ENCODE data around the gene CD48.

Gene CD48

DNA sequence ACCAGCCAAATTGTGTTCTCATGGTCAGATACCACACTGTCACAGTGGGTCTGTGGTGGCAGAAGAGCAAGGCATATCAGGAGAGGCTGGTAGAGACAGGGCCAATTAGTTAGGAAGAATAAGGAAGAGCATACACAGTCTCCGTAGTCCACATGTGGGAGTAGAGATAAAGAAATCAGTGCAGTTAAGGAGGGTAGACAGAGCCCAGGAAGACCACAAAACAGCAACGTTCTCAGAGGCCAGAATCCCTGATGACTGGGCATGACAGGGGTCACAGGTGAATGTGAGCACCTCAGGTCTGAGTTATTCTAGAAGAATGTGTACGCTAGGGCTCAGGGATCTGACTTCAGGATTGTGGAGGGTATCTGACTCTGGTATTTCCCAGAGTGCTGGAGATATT is 31.7 kb downstream of the CD48 start:
- H3K4me1 Mint-ChIP-seq, result peaks cover 69% of the 10 kb centered on the region
- H3K27me3 Mint-ChIP-seq, result no peaks in the 10 kb centered on the region
- H3K27ac Mint-ChIP-seq (ENCODE audit: low read depth), result peak overlapping the region; percentile 58
- H3K36me3 Mint-ChIP-seq (ENCODE audit: insufficient read depth), result peaks cover 62% of the 10 kb centered on the region
- no peak overlapping the region for H3K4me3 Mint-ChIP-seq
- no peaks in the 10 kb centered on the region for H3K9me3 Mint-ChIP-seq
- no peak for ATAC-seq (replicated peaks; ENCODE audit: extremely low read depth, poor library complexity, severe bottlenecking)
- DNase-seq (ENCODE audit: low spot score in 2 of 2), result no peak

DNA sequence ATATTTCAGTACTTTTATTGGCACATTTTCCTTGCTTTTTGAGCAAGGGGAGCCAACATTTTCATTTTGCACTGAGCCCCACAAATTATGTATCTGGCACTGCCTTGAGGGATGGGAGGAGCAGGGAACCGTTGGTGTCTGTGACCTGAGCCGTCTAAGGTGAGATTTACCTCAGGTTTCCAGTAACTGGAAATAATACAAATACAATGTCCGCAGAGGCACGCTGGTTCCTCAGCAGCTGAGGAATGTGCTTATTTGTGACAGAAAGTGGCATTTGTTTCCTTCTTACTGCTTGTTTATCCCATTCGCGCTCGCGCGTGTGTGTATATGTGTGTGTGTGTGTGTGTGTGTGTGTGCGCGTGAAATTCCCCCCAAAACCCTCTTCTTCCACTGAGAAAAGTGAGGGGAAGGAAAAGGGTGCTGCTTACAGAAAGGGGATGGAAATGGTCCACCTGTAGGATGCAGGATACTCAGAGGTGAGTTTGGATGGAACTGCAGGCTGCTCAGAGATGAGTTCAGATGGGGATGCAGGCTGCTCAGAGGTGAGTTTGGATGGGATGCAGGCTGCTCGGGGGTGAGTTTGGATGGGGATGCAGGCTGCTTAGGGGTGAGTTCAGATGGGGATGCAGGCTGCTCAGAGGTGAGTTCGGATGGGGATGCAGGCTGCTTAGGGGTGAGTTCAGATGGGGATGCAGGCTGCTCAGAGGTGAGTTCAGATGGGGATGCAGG is 34.6 kb downstream of the CD48 start:
- Mint-ChIP-seq H3K36me3 (ENCODE audit: insufficient read depth) (peaks cover 40% of the 10 kb centered on the region), H3K27ac (ENCODE audit: low read depth) (peak overlapping the region; percentile 33), H3K9me3 (no peaks in the 10 kb centered on the region), H3K4me1 (peaks cover 40% of the 10 kb centered on the region), H3K27me3 (no peaks in the 10 kb centered on the region), H3K4me3 (no peak overlapping the region)
- DNase-seq (ENCODE audit: low spot score in 2 of 2) (no peak), ATAC-seq (replicated peaks; ENCODE audit: extremely low read depth, poor library complexity, severe bottlenecking) (no peak)

DNA sequence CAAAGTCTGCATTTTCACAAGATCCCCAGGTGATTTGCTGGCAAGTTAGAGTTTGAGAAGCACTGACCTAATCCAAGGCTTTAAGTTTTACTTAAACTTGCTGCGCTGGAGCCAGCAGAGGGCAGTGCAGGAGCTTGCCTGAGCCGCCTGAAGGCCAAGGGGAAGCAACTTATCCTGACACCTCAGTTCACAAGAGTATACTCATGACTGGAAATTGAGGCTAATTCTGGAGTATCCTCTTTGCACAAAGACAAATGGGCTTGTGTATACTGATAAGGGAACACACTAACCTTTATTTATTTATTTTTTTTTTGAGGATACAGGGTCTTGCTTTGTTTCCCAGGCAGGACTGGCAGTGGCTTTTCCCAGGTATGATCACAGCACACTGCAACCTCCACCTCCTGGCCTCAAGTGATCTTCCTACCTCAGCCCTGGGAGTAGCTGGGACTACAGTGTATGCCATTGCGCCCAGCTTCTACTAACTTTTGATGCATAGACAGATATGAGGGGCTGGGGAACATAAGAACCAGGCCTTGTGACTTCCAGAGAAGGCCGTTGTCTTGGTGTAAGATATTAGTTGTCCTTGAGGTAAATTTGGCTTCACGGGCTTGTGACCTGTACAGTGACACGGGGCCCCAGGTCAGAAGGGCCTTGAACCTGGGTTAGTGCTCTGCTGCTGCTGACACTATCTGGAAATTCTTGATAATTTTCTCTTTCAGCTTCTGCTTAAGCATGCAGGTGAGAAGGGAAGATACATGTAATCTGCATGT is 35.8 kb downstream of the CD48 start:
- peaks cover 29% of the 10 kb centered on the region for H3K36me3 Mint-ChIP-seq (ENCODE audit: insufficient read depth)
- H3K27me3 Mint-ChIP-seq, result no peaks in the 10 kb centered on the region
- H3K4me1 Mint-ChIP-seq, result peaks cover 28% of the 10 kb centered on the region
- no peaks in the 10 kb centered on the region for H3K9me3 Mint-ChIP-seq
- DNase-seq (ENCODE audit: low spot score in 2 of 2) (peak; percentile 54 to 55), ATAC-seq (replicated peaks; ENCODE audit: extremely low read depth, poor library complexity, severe bottlenecking) (peak; percentile 71)
- no peak overlapping the region for H3K27ac Mint-ChIP-seq (ENCODE audit: low read depth)
- no peak overlapping the region for H3K4me3 Mint-ChIP-seq

DNA sequence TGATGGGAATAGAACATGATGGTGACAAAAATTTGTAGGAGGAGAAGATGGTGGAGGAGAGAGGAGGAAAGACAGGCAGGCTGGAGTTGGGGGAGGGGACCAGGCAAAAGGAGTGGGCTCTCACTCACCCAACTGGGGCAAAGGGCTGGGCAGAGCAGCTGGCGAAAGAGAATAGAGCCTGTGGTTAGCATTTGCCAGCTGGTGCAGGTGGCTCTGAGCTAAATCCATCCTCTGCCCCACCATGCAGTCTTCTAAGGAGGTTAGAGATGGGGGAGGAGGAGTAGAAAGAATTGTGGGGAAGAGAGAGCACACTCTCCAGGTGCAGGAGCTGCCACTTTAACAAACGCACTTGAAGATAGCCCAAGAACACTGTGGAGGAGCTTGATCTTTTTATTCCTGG is 37.2 kb downstream of the CD48 start:
- Mint-ChIP-seq H3K36me3 (ENCODE audit: insufficient read depth) (peaks cover 18% of the 10 kb centered on the region), H3K9me3 (no peaks in the 10 kb centered on the region), H3K4me1 (peaks cover 18% of the 10 kb centered on the region), H3K27ac (ENCODE audit: low read depth) (no peak overlapping the region), H3K27me3 (no peaks in the 10 kb centered on the region), H3K4me3 (no peak overlapping the region)
- DNase-seq (ENCODE audit: low spot score in 2 of 2) (no peak), ATAC-seq (replicated peaks; ENCODE audit: extremely low read depth, poor library complexity, severe bottlenecking) (no peak)

DNA sequence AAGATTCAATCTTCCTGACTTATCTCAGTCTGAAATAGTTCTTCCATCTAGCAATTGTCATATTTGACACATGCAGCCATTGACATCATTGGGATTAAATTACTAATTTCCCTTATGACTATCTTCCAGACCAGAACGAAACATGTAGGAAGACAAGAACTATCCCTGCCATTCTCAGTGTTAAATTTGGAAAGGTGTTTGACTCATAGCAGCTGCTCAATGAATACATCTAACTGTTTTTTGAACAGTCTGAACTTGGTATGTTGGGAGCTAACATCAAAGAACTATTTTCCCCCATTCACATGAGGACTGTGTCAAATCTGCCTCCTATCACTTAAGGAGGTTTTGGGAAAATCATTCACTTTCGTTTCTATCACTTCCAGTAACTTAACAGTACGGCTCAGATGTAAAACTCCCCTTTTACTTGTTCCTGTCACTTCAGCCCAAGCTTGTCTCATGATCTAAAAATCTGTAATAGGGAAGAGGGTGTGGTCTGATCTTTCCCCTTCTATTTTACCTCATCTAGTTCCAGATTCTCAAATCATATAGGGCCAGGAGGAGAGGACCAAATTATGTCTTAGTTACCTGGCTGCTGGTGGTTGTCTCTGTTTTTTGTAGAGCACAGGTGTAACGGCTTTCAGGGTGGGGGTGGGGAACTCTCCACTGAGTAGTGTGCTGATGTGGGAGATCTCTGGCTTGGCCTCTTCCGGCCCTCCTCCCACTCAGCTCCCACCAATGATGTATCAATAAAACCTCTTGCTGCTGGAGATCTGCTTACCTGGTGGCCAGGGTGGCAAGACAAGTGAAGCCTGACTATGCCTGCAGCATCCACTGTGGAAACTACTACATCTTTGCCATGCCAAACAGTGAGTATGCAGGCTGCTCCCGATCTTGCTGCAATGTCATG is 38.6 kb downstream of the CD48 start:
- Mint-ChIP-seq H3K36me3 (ENCODE audit: insufficient read depth) (peaks cover 11% of the 10 kb centered on the region), H3K27ac (ENCODE audit: low read depth) (no peak overlapping the region)
- DNase-seq (ENCODE audit: low spot score in 2 of 2), result no peak

DNA sequence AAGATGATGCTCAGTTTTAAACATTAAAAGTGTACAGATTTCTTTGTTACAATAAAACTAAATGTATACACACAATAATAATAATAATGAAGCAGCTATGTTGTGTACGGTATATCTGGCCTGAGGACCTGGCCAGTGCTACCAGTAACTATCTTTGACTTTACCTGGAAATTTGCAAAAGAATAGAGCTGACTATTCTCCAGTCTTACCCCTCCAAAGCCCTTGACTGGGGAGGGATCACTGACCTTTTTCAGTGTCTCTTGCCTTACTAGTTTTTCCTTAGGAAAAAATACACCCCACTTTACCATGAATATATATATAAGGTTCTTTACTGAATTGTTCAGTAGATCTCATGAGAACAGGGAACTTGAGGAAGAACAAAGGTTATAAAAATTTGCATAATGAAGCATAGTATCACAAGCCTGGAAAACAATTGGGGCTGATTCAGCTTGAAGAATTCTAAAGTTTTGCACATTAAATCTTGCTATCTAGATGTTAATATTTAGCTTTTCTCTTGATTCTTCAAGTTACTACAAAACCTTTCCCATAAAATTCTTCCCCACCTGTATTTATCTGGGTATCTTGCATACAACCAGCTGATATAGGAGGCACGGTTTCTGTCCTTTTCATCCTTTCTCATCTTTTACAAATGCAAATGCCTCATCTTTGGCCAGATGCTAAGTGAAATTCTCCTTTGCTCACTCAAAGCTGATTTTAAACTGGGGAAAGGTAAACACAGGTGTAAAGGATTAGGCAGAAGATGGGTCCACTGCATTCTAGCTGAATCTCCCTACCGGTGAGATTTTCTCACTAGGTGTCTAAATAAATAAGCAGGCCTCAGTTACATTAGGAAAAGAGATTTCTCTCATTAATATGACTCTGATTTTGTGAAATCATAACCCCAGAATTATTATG is 39.8 kb downstream of the CD48 start:
- Mint-ChIP-seq H3K27me3 (no peaks in the 10 kb centered on the region), H3K36me3 (ENCODE audit: insufficient read depth) (peaks cover 2% of the 10 kb centered on the region), H3K4me1 (peaks cover 16% of the 10 kb centered on the region), H3K9me3 (no peaks in the 10 kb centered on the region), H3K4me3 (no peak overlapping the region), H3K27ac (ENCODE audit: low read depth) (no peak overlapping the region)
- ATAC-seq (replicated peaks; ENCODE audit: extremely low read depth, poor library complexity, severe bottlenecking), result no peak
- no peak for DNase-seq (ENCODE audit: low spot score in 2 of 2)

More for the DNA sequence above, 38.6 kb downstream of the CD48 start:
- H3K27me3 Mint-ChIP-seq, result no peaks in the 10 kb centered on the region
- peaks cover 17% of the 10 kb centered on the region for H3K4me1 Mint-ChIP-seq
- H3K4me3 Mint-ChIP-seq, result no peak overlapping the region
- no peaks in the 10 kb centered on the region for H3K9me3 Mint-ChIP-seq
- ATAC-seq (replicated peaks; ENCODE audit: extremely low read depth, poor library complexity, severe bottlenecking), result peak; percentile 38

DNA sequence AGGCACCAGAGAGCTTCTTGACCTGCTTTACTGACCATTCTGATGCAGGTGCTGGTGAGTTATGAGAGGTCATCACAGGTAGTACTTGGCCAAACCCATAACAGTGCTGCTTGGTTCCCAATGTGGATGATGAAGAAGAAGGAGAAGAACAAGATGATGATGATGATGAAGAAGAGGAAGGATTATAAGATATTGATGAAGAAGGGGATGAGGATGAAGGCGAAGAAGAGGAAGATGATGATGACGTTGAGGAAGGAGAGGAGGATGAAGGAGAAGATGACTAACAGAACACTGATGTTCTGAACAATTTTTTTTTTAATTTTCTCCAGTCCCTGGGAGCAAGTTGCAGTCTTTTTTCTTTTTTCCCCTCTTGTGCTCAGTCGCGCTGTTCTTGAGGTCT is 40.9 kb downstream of the CD48 start:
- no peak overlapping the region for H3K4me3 Mint-ChIP-seq
- peaks cover 24% of the 10 kb centered on the region for H3K4me1 Mint-ChIP-seq
- no peaks in the 10 kb centered on the region for H3K27me3 Mint-ChIP-seq
- no peaks in the 10 kb centered on the region for H3K9me3 Mint-ChIP-seq
- no peak overlapping the region for H3K27ac Mint-ChIP-seq (ENCODE audit: low read depth)
- no peaks in the 10 kb centered on the region for H3K36me3 Mint-ChIP-seq (ENCODE audit: insufficient read depth)
- no peak for ATAC-seq (replicated peaks; ENCODE audit: extremely low read depth, poor library complexity, severe bottlenecking)
- no peak for DNase-seq (ENCODE audit: low spot score in 2 of 2)

DNA sequence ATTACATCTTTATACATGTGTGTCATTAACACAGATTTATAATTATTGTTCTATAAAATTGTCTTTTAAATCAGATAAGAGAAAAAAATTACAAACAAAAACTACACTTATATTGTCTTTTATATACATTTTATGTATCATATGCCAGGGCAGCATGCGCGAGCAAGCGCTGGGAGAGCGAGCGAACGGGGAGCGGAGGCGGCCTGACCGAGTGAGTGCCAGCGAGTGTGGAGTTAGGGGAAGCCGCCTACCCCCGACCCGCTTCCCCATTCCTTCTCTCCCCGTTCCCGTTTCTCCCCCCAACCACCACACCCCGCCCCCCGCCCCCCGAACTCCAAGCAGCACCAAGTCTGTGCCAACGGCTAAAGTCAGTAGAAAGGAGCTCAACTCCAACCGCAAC is 41.8 kb downstream of the CD48 start:
- Mint-ChIP-seq H3K36me3 (ENCODE audit: insufficient read depth) (peaks cover under 1% of the 10 kb centered on the region), H3K4me1 (peaks cover 28% of the 10 kb centered on the region), H3K9me3 (no peaks in the 10 kb centered on the region), H3K4me3 (no peak overlapping the region), H3K27ac (ENCODE audit: low read depth) (no peak overlapping the region), H3K27me3 (no peaks in the 10 kb centered on the region)
- DNase-seq (ENCODE audit: low spot score in 2 of 2) (no peak), ATAC-seq (replicated peaks; ENCODE audit: extremely low read depth, poor library complexity, severe bottlenecking) (no peak)

DNA sequence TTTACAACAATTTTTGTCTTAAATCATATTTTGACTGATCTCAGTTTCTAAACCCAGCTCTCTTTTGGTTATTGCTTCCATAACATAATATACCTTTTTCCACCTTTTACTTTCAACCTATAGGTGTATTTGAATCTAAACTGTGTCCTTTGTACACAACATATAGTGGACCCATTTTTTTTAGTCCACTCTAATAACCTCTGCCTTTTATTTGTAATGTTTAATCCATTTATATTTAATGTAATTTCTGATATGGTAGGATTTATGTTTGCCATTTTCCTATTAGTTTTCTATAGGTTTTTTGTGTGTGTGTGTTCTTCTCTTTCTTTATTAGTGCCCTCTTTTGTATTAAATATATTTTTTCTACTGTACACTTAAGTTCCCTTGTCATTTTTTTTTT is 42.3 kb downstream of the CD48 start:
- Mint-ChIP-seq H3K4me1 (peaks cover 33% of the 10 kb centered on the region), H3K27ac (ENCODE audit: low read depth) (no peak overlapping the region)
- DNase-seq (ENCODE audit: low spot score in 2 of 2), result no peak

DNA sequence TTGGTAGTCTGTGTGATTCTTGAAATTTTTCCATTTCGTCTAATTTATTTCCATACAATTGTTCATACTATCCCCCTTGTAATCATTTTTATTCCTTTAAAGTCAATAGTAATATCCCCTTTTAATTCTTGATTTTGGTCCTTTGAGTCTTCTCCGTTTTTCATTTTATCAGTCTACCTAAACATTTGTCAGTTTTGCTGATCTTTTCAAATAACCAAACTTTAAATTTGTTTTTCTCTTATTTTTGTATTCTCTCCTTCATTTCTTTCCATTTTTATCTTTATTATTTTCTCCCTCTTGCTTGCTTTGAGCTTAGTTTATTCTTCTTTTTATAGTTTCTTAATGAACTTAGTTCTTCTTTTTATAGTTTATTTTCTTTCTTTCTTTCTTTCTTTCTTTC is 43.7 kb downstream of the CD48 start:
- Mint-ChIP-seq H3K9me3 (no peaks in the 10 kb centered on the region), H3K27ac (ENCODE audit: low read depth) (no peak overlapping the region), H3K4me3 (no peak overlapping the region), H3K4me1 (peaks cover 46% of the 10 kb centered on the region), H3K27me3 (no peaks in the 10 kb centered on the region), H3K36me3 (ENCODE audit: insufficient read depth) (peaks cover 2% of the 10 kb centered on the region)
- DNase-seq (ENCODE audit: low spot score in 2 of 2) (no peak), ATAC-seq (replicated peaks; ENCODE audit: extremely low read depth, poor library complexity, severe bottlenecking) (no peak)

More for the DNA sequence above, 42.3 kb downstream of the CD48 start:
- Mint-ChIP-seq H3K36me3 (ENCODE audit: insufficient read depth) (peaks cover 2% of the 10 kb centered on the region), H3K4me3 (no peak overlapping the region), H3K27me3 (no peaks in the 10 kb centered on the region), H3K9me3 (no peaks in the 10 kb centered on the region)
- ATAC-seq (replicated peaks; ENCODE audit: extremely low read depth, poor library complexity, severe bottlenecking), result no peak

DNA sequence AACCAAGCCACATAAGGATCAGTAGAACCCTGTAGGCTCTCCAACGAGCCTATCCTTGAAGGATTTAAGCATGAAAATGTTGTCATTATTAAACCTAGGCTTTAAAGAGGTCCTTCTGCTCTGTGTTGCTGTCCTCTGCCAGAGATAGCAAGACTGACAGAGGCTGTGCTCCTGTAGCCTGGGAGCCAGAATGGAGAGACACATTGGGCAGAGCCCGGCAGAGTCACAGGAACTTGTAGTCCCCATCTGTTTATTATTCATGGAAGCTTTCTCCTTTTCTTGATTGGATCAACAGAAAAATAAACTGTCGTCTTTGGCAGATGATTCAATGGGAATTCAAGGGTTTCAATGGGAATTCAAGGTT is 45.6 kb downstream of the CD48 start:
- DNase-seq (ENCODE audit: low spot score in 2 of 2), result no peak
- Mint-ChIP-seq H3K27me3 (no peaks in the 10 kb centered on the region), H3K4me3 (peak overlapping the region; percentile 60), H3K36me3 (ENCODE audit: insufficient read depth) (peaks cover 4% of the 10 kb centered on the region), H3K4me1 (peaks cover 60% of the 10 kb centered on the region), H3K27ac (ENCODE audit: low read depth) (peak overlapping the region; percentile 38), H3K9me3 (no peaks in the 10 kb centered on the region)
- ATAC-seq (replicated peaks; ENCODE audit: extremely low read depth, poor library complexity, severe bottlenecking), result no peak
